K562 (cell line): ENCODE measurements around the gene USP48. TPM values are rescaled to one million over a fixed set of nuclear protein-coding genes. Genes with fewer than 3 reads are reported as not detected.
A peak's percentile ranks its signal among the peaks of the same experiment; 100 is the strongest.

Experiments used
- RAD21 ChIP-seq, 2 experiments: fragments of 250-450 bp in 1 of 2; fragments of 450-650 bp in 1 of 2; sonication (Bioruptor Pico) in 1 of 2; formaldehyde crosslinking in 1 of 2; IDR thresholded peaks in 1 of 2; conservative IDR thresholded peaks in 1 of 2; 2 replicates each; pipeline versions ENCODE4 v1.4.0 to v1.8.0; 2020 to 2022; ENCODE audit warnings: mild to moderate bottlenecking in 2 of 2, moderate library complexity in 1 of 2
- ZBTB7A ChIP-seq: IDR thresholded peaks from 2 replicates; pipeline ENCODE4 v1.6.1; 2011; ENCODE audit warnings: low read depth, mild to moderate bottlenecking, low read length, moderate library complexity, borderline replicate concordance; ENCODE audit not compliant: control insufficient read depth
- ZNF197 ChIP-seq: fragments of 200-800 bp; sonication (Bioruptor generic); IDR thresholded peaks from 2 replicates; pipeline ENCODE4 v1.6.1; 2016; ENCODE audit warnings: low read depth, missing genetic modification characterization, missing compliant biosample characterization
- polyA plus RNA-seq, 8 experiments: library from polyadenylated mRNA; depleted of rRNA in 4 of 8; stranded (reverse) in 5 of 8; unstranded in 3 of 8; fragments of >200 nt; fragmentation: Nextera tagmentation in 2 of 8; fragmentation: Illumina TruSeq in 1 of 8; extraction: Ambion mirVana in 2 of 8; extraction: Trizol in 1 of 8; gene quantifications; 2 replicates each; pipeline versions ENCODE4 v1.2.1 to v1.2.3, GENCODE V29; 2011 to 2014; ENCODE audit warnings: inconsistent platforms in 1 of 8, missing spikeins in 1 of 8
- total RNA-seq, 7 experiments: library from RNA; depleted of rRNA in 6 of 7; stranded (reverse); fragments of >200 nt in 6 of 7; fragmentation: Illumina TruSeq in 2 of 7; extraction: Trizol in 2 of 7; gene quantifications; 2 replicates each; pipeline versions ENCODE4 v1.2.1 to v1.2.3, GENCODE V29; 2011 to 2021; ENCODE audit warnings: low replicate concordance in 1 of 7
- TF ChIP-seq, protein P1 (sequence below): IDR thresholded peaks from 2 replicates; pipeline ENCODE4 v1.6.1; 2011; ENCODE audit warnings: borderline replicate concordance, low read depth, mild to moderate bottlenecking, moderate library complexity, low read length; ENCODE audit not compliant: insufficient read depth, poor library complexity, severe bottlenecking
- TF ChIP-seq, protein P2 (sequence below), 3 experiments: IDR thresholded peaks in 2 of 3; conservative IDR thresholded peaks in 1 of 3; 2 replicates each; pipeline ENCODE4 v1.5.1; 2011 to 2012; ENCODE audit warnings: low read length in 3 of 3, mild to moderate bottlenecking in 3 of 3, control low read depth in 2 of 3, improper control_type of control experiment in 1 of 3, inconsistent platforms in 1 of 3, low read depth in 1 of 3, mixed read lengths in 1 of 3, moderate library complexity in 1 of 3; ENCODE audit not compliant: insufficient read depth in 2 of 3
- TF ChIP-seq, protein P3 (sequence below): fragments of 250-450 bp; sonication (Bioruptor Pico); IDR thresholded peaks from 2 replicates; pipeline ENCODE4 v1.4.0; 2020

The USP48 gene
- total and polyA plus RNA-seq, 9 of the 15 experiments (the other 6 are each of a cell fraction or from before 2014, with no cell fraction given) = 23.3 to 123 (median 106) TPM

DNA sequence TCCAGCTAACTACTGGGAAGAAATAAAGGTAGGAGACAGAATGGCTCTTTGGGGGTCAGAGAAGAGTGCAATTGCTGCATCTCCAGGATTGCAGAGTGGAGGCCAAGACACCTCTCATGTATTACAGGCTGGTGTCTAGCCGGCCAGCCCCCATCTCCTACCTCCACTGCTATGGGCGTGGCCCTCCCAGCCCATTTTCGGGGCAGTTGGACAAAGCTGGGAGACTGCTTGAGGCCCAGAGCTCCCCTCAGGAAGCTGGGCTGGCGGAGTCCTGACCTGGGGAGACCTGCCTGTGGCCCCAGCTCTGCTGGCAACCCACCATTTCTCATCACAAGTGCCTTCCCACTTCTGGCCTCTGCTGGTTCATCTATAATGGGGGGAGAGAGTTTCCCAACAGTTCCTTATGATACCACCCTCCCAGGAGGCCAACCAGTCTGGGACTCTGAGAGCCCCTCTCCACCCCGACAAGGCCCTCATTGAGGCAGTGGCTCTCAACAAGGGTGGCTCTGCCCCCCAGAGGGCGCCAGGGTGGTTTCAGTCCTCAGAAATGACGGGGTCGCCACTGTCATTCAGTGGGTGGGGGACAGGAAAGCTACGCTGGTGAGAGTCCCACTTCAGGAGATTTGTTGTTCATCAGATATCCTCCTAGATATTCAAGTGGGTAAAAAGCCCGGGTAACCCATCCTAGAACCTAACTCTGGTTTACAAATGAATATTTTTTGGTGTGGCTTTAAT is 125.3 kb downstream of the USP48 start (continued):
- TF ChIP-seq, protein P1, sequence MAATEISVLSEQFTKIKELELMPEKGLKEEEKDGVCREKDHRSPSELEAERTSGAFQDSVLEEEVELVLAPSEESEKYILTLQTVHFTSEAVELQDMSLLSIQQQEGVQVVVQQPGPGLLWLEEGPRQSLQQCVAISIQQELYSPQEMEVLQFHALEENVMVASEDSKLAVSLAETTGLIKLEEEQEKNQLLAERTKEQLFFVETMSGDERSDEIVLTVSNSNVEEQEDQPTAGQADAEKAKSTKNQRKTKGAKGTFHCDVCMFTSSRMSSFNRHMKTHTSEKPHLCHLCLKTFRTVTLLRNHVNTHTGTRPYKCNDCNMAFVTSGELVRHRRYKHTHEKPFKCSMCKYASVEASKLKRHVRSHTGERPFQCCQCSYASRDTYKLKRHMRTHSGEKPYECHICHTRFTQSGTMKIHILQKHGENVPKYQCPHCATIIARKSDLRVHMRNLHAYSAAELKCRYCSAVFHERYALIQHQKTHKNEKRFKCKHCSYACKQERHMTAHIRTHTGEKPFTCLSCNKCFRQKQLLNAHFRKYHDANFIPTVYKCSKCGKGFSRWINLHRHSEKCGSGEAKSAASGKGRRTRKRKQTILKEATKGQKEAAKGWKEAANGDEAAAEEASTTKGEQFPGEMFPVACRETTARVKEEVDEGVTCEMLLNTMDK = peak; percentile 57
- TF ChIP-seq, protein P2, sequence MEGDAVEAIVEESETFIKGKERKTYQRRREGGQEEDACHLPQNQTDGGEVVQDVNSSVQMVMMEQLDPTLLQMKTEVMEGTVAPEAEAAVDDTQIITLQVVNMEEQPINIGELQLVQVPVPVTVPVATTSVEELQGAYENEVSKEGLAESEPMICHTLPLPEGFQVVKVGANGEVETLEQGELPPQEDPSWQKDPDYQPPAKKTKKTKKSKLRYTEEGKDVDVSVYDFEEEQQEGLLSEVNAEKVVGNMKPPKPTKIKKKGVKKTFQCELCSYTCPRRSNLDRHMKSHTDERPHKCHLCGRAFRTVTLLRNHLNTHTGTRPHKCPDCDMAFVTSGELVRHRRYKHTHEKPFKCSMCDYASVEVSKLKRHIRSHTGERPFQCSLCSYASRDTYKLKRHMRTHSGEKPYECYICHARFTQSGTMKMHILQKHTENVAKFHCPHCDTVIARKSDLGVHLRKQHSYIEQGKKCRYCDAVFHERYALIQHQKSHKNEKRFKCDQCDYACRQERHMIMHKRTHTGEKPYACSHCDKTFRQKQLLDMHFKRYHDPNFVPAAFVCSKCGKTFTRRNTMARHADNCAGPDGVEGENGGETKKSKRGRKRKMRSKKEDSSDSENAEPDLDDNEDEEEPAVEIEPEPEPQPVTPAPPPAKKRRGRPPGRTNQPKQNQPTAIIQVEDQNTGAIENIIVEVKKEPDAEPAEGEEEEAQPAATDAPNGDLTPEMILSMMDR (IDR thresholded peaks at IDR 0.05 in 2 of 3, conservative IDR thresholded peaks at IDR 0.05 in 1 of 3; ENCODE audit: insufficient read depth in 2 of 3, low read depth in 1 of 3, low read length in 3 of 3) = peak; percentile 42 to 54 (median 44)
- TF ChIP-seq ZBTB7A (peak; percentile 31; the same call in 1 of the 2 replicates), ZNF197 (CRISPR knock-in tag) (no peak), RAD21 (CRISPR knock-in tag; conservative IDR thresholded peaks at IDR 0.05 in 1 of 2, IDR thresholded peaks at IDR 0.05 in 1 of 2) (peak in 1 of 2 experiments; percentile 38; a peak in 2 of 4 replicates)
- TF ChIP-seq, protein P3, sequence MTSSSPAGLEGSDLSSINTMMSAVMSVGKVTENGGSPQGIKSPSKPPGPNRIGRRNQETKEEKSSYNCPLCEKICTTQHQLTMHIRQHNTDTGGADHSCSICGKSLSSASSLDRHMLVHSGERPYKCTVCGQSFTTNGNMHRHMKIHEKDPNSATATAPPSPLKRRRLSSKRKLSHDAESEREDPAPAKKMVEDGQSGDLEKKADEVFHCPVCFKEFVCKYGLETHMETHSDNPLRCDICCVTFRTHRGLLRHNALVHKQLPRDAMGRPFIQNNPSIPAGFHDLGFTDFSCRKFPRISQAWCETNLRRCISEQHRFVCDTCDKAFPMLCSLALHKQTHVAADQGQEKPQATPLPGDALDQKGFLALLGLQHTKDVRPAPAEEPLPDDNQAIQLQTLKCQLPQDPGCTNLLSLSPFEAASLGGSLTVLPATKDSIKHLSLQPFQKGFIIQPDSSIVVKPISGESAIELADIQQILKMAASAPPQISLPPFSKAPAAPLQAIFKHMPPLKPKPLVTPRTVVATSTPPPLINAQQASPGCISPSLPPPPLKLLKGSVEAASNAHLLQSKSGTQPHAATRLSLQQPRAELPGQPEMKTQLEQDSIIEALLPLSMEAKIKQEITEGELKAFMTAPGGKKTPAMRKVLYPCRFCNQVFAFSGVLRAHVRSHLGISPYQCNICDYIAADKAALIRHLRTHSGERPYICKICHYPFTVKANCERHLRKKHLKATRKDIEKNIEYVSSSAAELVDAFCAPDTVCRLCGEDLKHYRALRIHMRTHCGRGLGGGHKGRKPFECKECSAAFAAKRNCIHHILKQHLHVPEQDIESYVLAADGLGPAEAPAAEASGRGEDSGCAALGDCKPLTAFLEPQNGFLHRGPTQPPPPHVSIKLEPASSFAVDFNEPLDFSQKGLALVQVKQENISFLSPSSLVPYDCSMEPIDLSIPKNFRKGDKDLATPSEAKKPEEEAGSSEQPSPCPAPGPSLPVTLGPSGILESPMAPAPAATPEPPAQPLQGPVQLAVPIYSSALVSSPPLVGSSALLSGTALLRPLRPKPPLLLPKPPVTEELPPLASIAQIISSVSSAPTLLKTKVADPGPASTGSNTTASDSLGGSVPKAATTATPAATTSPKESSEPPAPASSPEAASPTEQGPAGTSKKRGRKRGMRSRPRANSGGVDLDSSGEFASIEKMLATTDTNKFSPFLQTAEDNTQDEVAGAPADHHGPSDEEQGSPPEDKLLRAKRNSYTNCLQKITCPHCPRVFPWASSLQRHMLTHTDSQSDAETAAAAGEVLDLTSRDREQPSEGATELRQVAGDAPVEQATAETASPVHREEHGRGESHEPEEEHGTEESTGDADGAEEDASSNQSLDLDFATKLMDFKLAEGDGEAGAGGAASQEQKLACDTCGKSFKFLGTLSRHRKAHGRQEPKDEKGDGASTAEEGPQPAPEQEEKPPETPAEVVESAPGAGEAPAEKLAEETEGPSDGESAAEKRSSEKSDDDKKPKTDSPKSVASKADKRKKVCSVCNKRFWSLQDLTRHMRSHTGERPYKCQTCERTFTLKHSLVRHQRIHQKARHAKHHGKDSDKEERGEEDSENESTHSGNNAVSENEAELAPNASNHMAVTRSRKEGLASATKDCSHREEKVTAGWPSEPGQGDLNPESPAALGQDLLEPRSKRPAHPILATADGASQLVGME (CRISPR knock-in tag) = no peak
